Duodenal mucosa (tissue), 2 donors: Measurements from ENCODE around the gene SDK1.
"Not testable (repeated sequence)": the region's sequence is repeated elsewhere in the genome, so short reads cannot be mapped to it uniquely, and the experiment has no call there.

Experiments used
- H3K27ac ChIP-seq: one replicate; pipeline ENCODE4 v1.7.0; 2013; ENCODE audit warnings: low read depth, low read length
- H3K27me3 ChIP-seq, 2 donors: one replicate each; pipeline ENCODE4 v1.7.0; 2013; ENCODE audit warnings: low read length in 2 of 2, control low read depth in 1 of 2; ENCODE audit not compliant: insufficient read depth in 2 of 2, control insufficient read depth in 1 of 2
- H3K36me3 ChIP-seq, 2 donors: one replicate each; pipeline ENCODE4 v1.7.0; 2013; ENCODE audit warnings: low read length in 2 of 2, control low read depth in 1 of 2; ENCODE audit not compliant: insufficient read depth in 2 of 2, control insufficient read depth in 1 of 2
- H3K4me1 ChIP-seq, 2 donors: one replicate each; pipeline ENCODE4 v1.7.0; 2013; ENCODE audit warnings: low read length in 2 of 2, control low read depth in 1 of 2; ENCODE audit not compliant: insufficient read depth in 2 of 2, control insufficient read depth in 1 of 2
- H3K4me3 ChIP-seq, 2 donors: one replicate each; pipeline ENCODE4 v1.7.0; 2013; ENCODE audit warnings: low read length in 2 of 2, low read depth in 1 of 2
- H3K9ac ChIP-seq, 2 donors: one replicate each; pipeline ENCODE4 v1.7.0; 2013; ENCODE audit warnings: low read length in 2 of 2, low read depth in 1 of 2
- H3K9me3 ChIP-seq, 2 donors: one replicate each; pipeline ENCODE4 v1.7.0; 2013; ENCODE audit warnings: low read length in 2 of 2, control low read depth in 1 of 2; ENCODE audit not compliant: control insufficient read depth in 1 of 2

Gene SDK1

DNA sequence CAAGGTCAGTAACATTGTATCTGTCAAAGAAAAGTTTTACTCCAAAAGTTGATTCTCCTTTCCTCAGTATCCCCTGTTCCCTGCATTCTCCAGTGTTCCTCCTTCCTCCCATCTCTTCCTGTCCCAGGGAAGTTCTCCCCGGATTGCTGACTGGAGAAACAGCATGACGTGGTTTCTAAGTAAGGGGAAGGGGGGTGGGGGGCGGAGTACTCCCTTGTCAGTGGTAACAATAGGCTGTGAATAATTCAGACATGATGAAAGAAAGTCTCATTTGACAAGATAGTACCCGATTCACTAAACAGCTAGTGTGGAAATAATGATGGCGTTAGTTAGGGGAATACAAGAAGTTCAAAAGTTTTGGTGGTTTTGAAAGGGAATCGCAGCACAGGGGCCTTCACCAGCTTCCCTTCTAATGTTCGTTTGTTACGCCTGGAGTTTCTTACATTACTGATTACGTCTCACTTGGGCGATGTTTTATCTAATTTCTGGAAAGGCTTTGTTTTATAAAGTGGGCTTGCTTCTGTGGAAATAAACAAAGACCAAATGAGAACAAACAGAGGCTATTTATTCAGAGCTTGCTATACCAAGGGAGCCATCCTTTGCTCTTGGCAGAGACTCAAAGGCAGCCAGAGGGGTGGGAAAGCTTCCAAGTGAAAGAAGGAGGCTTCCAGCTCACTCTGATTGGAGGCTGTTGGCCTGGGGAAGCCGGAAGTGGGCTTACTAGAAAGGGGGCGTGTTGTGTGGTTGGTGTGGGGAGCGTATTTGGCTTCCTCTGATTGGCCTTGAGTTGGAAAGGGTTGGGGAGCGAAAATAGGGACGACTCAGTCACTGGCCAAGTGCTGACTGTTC lies 453.7 kb downstream of the SDK1 start:
- no peak overlapping the region for H3K9ac ChIP-seq
- no peak overlapping the region for H3K4me3 ChIP-seq
- no peaks in the 10 kb centered on the region for H3K36me3 ChIP-seq
- H3K27me3 ChIP-seq: no peaks in the 10 kb centered on the region
- H3K4me1 ChIP-seq: no peaks in the 10 kb centered on the region
- no peak overlapping the region for H3K27ac ChIP-seq
- H3K9me3 ChIP-seq: no peaks in the 10 kb centered on the region

DNA sequence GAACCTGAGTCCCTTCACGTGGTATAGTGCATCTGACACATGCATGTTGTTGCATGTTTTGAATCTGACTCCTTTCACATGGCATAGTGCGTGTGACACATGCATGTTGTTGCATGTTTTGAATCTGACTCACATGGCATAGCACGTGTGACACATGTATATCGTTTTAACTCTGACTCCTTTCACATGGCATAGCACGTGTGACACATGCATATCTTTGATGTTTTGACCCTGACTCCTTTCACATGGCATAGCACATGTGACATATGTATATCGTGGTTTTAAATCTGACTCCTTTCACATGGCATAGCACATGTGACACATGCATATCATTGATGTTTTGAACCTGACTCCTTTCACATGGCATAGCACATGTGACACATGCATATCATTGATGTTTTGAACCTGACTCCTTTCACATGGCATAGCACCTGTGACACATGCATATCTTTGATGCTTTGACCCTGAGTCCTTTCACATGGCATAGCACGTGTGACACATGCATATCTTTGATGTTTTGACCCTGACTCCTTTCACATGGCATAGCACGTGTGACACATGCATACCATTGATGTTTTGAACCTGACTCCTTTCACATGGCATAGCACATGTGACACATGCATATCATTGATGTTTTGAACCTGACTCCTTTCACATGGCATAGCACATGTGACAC lies 454.9 kb downstream of the SDK1 start:
- not testable (repeated sequence) for H3K4me3 ChIP-seq, H3K4me1 ChIP-seq, H3K36me3 ChIP-seq, H3K9ac ChIP-seq, H3K27me3 ChIP-seq, H3K9me3 ChIP-seq, H3K27ac ChIP-seq

DNA sequence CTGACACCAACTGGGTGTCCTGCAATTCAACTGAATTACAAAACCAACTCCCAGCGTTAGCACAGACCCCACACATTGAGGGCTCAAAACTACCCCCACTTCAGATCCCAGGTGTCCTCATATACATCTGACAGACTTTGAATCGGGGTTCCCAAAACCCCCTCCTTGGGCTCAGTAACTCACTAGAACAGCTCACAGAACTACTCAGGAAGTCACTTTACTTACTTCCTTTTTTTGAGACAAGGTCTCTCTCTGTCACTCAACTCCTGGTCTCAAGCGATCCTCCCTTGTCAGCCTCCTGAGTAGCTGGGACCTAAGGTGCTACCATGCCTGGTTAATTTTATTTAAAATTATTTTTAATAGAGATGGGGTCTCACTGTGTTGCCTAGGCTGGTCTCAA lies 456.0 kb downstream of the SDK1 start:
- Histone ChIP-seq H3K27me3 (no peaks in the 10 kb centered on the region), H3K9me3 (no peaks in the 10 kb centered on the region), H3K4me3 (no peak overlapping the region), H3K27ac (no peak overlapping the region), H3K4me1 (no peaks in the 10 kb centered on the region), H3K9ac (no peak overlapping the region), H3K36me3 (no peaks in the 10 kb centered on the region)

DNA sequence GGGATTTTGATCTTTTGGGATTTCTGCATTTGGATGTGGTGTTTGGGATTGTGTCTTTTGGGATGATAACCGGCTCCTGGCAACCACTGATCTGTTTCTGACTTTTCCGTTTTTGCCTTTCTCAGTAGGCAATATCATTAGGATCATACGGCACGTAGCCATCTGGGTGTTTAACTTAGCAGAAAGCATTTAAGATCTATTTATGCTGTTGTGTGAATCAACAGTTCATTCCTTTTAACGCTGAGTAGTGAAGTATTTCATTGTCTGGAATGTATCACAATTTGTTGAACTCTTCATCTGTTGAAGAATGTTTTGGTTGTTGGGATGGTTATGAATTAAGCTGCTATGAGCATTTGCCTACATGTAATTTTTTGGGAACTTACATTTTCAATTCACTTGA lies 459.6 kb downstream of the SDK1 start:
- no peaks in the 10 kb centered on the region for H3K9me3 ChIP-seq
- H3K9ac ChIP-seq: no peak overlapping the region
- H3K27ac ChIP-seq: no peak overlapping the region
- H3K36me3 ChIP-seq: no peaks in the 10 kb centered on the region
- H3K27me3 ChIP-seq: no peaks in the 10 kb centered on the region
- no peaks in the 10 kb centered on the region for H3K4me1 ChIP-seq
- no peak overlapping the region for H3K4me3 ChIP-seq

DNA sequence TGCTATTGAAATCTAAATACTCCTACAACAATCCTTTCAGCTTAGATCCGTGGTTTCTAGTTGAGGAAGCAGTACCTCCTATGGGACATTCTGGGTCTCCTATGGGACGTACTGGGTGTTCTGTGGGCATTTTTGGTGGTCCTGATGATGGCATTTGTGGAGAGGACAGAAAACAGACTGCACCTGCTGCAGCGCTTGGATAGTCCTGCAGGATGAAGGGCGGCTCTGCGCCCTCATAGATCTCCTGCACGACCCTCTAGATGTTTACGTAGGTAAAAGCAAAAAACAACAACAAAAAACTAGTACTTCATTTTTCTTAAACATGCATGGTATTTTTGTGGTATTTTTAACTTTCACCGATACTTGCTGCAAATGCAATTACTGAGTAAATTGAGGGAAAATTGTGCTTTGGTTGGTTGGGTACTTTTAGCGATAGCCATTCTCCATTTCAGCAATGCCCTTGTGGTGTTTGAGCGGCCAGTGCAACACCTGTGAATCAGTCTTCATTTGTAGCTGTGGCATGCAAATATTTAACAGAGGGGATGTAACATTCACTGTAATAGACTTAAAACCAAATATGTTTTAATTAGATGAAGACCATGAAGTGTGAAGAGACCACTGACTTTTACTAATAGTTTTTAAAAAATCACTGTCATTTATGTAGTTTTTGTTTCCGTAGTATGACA lies 461.2 kb downstream of the SDK1 start:
- Histone ChIP-seq H3K4me1 (no peaks in the 10 kb centered on the region), H3K4me3 (no peak overlapping the region), H3K36me3 (no peaks in the 10 kb centered on the region), H3K9me3 (no peaks in the 10 kb centered on the region), H3K27me3 (no peaks in the 10 kb centered on the region), H3K9ac (no peak overlapping the region), H3K27ac (no peak overlapping the region)

DNA sequence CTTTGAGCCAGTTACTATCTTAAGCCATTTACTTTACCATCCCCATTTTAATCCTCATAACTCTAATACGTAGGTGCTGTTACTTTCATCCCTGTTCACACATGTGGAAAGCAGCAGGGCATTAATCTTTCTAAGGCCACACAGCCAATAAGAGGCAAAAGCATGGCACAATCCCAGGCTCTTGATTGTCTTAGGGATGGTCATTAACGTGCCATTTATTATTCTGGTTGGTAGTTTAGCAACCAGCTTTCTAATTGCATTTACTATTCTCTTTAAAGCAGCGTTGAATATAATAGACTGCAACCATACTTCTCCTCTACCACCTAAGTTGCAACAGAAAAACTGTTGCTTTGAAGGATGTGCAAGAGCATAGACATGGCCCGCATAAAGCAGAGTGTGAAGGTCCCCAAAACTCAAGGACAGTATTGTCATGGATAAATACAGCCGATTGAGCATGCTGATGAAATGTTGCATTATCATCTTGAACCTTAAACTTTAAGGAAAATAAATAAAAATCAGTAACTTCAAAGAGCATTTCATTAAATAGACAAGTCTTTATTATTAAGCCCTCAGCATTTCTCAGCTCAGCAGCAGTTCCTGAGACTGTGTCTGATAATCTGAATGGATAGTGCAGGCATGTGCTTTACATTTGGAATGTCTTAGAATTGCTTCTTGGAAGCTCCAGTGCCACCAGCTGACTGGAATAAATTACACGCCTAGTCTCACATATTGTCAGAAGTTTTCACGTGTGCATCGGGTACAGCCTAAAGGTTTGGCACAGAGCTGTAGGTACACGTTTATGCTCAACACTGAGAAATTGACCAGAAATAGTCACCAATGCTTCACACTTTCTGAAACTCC lies 467.1 kb downstream of the SDK1 start:
- Histone ChIP-seq H3K4me3 (no peak overlapping the region), H3K9ac (no peak overlapping the region), H3K27ac (no peak overlapping the region), H3K9me3 (no peaks in the 10 kb centered on the region), H3K27me3 (no peaks in the 10 kb centered on the region), H3K36me3 (no peaks in the 10 kb centered on the region), H3K4me1 (no peaks in the 10 kb centered on the region)

GRCh38 chr7:3771906-3772305 lies 470.9 kb downstream of the SDK1 start:
- Histone ChIP-seq H3K36me3 (no peaks in the 10 kb centered on the region), H3K27me3 (no peaks in the 10 kb centered on the region), H3K9me3 (no peaks in the 10 kb centered on the region), H3K27ac (no peak overlapping the region), H3K4me1 (no peaks in the 10 kb centered on the region), H3K4me3 (no peak overlapping the region), H3K9ac (no peak overlapping the region)

- Histone ChIP-seq H3K9me3 (peaks cover 7 to 12% of the 10 kb centered on the region in 2 donors), H3K9ac (no peak overlapping the region), H3K4me1 (no peaks in the 10 kb centered on the region), H3K4me3 (no peak overlapping the region), H3K27me3 (no peaks in the 10 kb centered on the region), H3K36me3 (no peaks in the 10 kb centered on the region), H3K27ac (no peak overlapping the region)
Observed at GRCh38 chr7:3778345-3778744, 477.3 kb downstream of the SDK1 start.

GRCh38 chr7:3780016-3780415 lies 479.0 kb downstream of the SDK1 start:
- no peaks in the 10 kb centered on the region for H3K27me3 ChIP-seq
- no peak overlapping the region for H3K27ac ChIP-seq
- no peak overlapping the region for H3K9ac ChIP-seq
- no peaks in the 10 kb centered on the region for H3K4me1 ChIP-seq
- no peaks in the 10 kb centered on the region for H3K36me3 ChIP-seq
- H3K4me3 ChIP-seq: no peak overlapping the region
- peaks cover 7 to 12% of the 10 kb centered on the region in 2 donors for H3K9me3 ChIP-seq
